Neural progenitor cell (in vitro differentiated cells): ENCODE results near the gene AP3S2. TPM values are rescaled to one million over a fixed set of nuclear protein-coding genes. Genes with fewer than 3 reads are reported as not detected.

Experiments
- DNase-seq: peaks from one replicate; pipeline ENCODE4 v3.0.0-alpha.2; 2016; ENCODE audit warnings: low spot score
- H2AFZ ChIP-seq: fragments of 200-600 bp; sonication (generic); replicated peaks from 2 replicates; pipeline ENCODE4 v1.6.1; 2016; ENCODE audit warnings: antibody characterized with exemption
- H3F3A ChIP-seq: fragments of 200-600 bp; sonication (generic); 2 replicates; pipeline ENCODE4 v1.6.1; 2016; ENCODE audit warnings: antibody characterized with exemption, low read depth
- H3K27ac ChIP-seq: fragments of 200-600 bp; sonication (generic); 2 replicates; pipeline ENCODE4 v1.5.1; 2016; ENCODE audit warnings: mild to moderate bottlenecking
- H3K27me3 ChIP-seq: fragments of 200-600 bp; sonication (generic); 2 replicates; pipeline ENCODE4 v1.6.1; 2016; ENCODE audit warnings: mild to moderate bottlenecking, moderate library complexity
- H3K36me3 ChIP-seq: fragments of 200-600 bp; sonication (generic); 2 replicates; pipeline ENCODE4 v1.5.1; 2016
- H3K4me1 ChIP-seq: fragments of 200-600 bp; sonication (generic); 2 replicates; pipeline ENCODE4 v1.6.1; 2016; ENCODE audit warnings: mixed run types
- H3K4me2 ChIP-seq: fragments of 200-600 bp; sonication (generic); 2 replicates; pipeline ENCODE4 v1.6.1; 2016
- H3K4me3 ChIP-seq: fragments of 200-600 bp; sonication (generic); 2 replicates; pipeline ENCODE4 v1.5.1; 2016
- H3K79me2 ChIP-seq: fragments of 200-600 bp; sonication (generic); 2 replicates; pipeline ENCODE4 v1.6.1; 2016; ENCODE audit warnings: low read depth
- H3K9ac ChIP-seq: fragments of 200-600 bp; sonication (generic); 2 replicates; pipeline ENCODE4 v1.6.1; 2016
- H3K9me3 ChIP-seq: fragments of 200-600 bp; sonication (generic); 2 replicates; pipeline ENCODE4 v1.5.1; 2016; ENCODE audit warnings: low read depth
- H4K20me1 ChIP-seq: fragments of 200-600 bp; sonication (generic); 2 replicates; pipeline ENCODE4 v1.6.1; 2016; ENCODE audit warnings: low read depth
- H3K27ac Mint-ChIP-seq: 3 replicates; pipeline ENCODE4 v1.8.0; 2021; ENCODE audit warnings: mixed read lengths
- H3K27me3 Mint-ChIP-seq: 2 replicates; pipeline ENCODE4 v1.8.0; 2022; ENCODE audit warnings: low read depth, mild to moderate bottlenecking, inconsistent platforms, moderate library complexity, mixed read lengths; ENCODE audit not compliant: insufficient read depth
- H3K36me3 Mint-ChIP-seq: 3 replicates; pipeline ENCODE4 v1.8.0; 2021; ENCODE audit warnings: mixed read lengths
- H3K4me1 Mint-ChIP-seq: 3 replicates; pipeline ENCODE4 v1.8.0; 2021; ENCODE audit warnings: mixed read lengths
- H3K4me3 Mint-ChIP-seq: 3 replicates; pipeline ENCODE4 v1.8.0; 2021; ENCODE audit warnings: mild to moderate bottlenecking, moderate library complexity, mixed read lengths
- H3K9me3 Mint-ChIP-seq: 3 replicates; pipeline ENCODE4 v1.8.0; 2020; ENCODE audit warnings: mixed read lengths
- CTCF ChIP-seq: fragments of 200-600 bp; sonication (generic); IDR thresholded peaks from 2 replicates; pipeline ENCODE4 v1.5.1; 2017; ENCODE audit warnings: antibody characterized with exemption, mild to moderate bottlenecking
- EZH2 ChIP-seq: fragments of 200-600 bp; sonication (generic); IDR thresholded peaks from 2 replicates; pipeline ENCODE4 v1.6.1; 2017; ENCODE audit warnings: antibody characterized with exemption, mild to moderate bottlenecking, moderate library complexity
- EZH2phosphoT487 ChIP-seq: fragments of 200-600 bp; sonication (generic); IDR thresholded peaks from 2 replicates; pipeline ENCODE4 v1.6.1; 2017; ENCODE audit warnings: antibody characterized with exemption
- total RNA-seq: library from RNA; depleted of rRNA; stranded (reverse); fragments of >200 nt; gene quantifications from 2 replicates; pipeline ENCODE4 v1.2.3, GENCODE V29; 2015; ENCODE audit warnings: low replicate concordance

Gene AP3S2
- total RNA-seq, 1 donor from 2014 or later = 75.3 TPM

- Mint-ChIP-seq H3K27ac (no peak overlapping the region), H3K27me3 (peaks cover 35% of the 10 kb centered on the region), H3K36me3 (peaks cover 2% of the 10 kb centered on the region), H3K9me3 (peaks cover 16% of the 10 kb centered on the region), H3K4me1 (no peaks in the 10 kb centered on the region), H3K4me3 (no peak overlapping the region)
- Histone ChIP-seq H2AFZ (no peak overlapping the region), H3K36me3 (no peaks in the 10 kb centered on the region), H3K9me3 (no peaks in the 10 kb centered on the region), H3K4me3 (no peak overlapping the region), H3K9ac (no peak overlapping the region), H3K27ac (no peak overlapping the region), H3K4me1 (no peaks in the 10 kb centered on the region), H3K4me2 (no peak overlapping the region), H3F3A (peaks cover 4% of the 10 kb centered on the region), H3K27me3 (peaks cover 52% of the 10 kb centered on the region), H4K20me1 (no peaks in the 10 kb centered on the region), H3K79me2 (no peaks in the 10 kb centered on the region)
- no peak for DNase-seq
- TF ChIP-seq EZH2 = no peak
- TF ChIP-seq CTCF = no peak
- no peak for TF ChIP-seq EZH2phosphoT487
These were observed 76.0 kb downstream of the AP3S2 start for GRCh38 chr15:89817701-89818280.

- H3K27me3 ChIP-seq = peaks cover 52% of the 10 kb centered on the region
- H3K4me1 ChIP-seq = no peaks in the 10 kb centered on the region
- H3F3A ChIP-seq = peaks cover 4% of the 10 kb centered on the region
- DNase-seq = no peak
- no peaks in the 10 kb centered on the region for H3K9me3 ChIP-seq
- no peak overlapping the region for H3K4me3 Mint-ChIP-seq
- H3K36me3 Mint-ChIP-seq = peaks cover 2% of the 10 kb centered on the region
- H3K36me3 ChIP-seq = no peaks in the 10 kb centered on the region
- no peaks in the 10 kb centered on the region for H3K4me1 Mint-ChIP-seq
- TF ChIP-seq EZH2 (no peak), EZH2phosphoT487 (no peak), CTCF (no peak)
- H3K9me3 Mint-ChIP-seq = peaks cover 16% of the 10 kb centered on the region
- H3K9ac ChIP-seq = no peak overlapping the region
- no peak overlapping the region for H2AFZ ChIP-seq
- H3K27me3 Mint-ChIP-seq = peaks cover 31% of the 10 kb centered on the region
- no peak overlapping the region for H3K4me2 ChIP-seq
- H3K4me3 ChIP-seq = peak overlapping the region; percentile 64
- H3K79me2 ChIP-seq = no peaks in the 10 kb centered on the region
- no peak overlapping the region for H3K27ac ChIP-seq
- no peak overlapping the region for H3K27ac Mint-ChIP-seq
- no peaks in the 10 kb centered on the region for H4K20me1 ChIP-seq
These were observed 78.0 kb downstream of the AP3S2 start for GRCh38 chr15:89815769-89816168.

- peak; percentile 33 for DNase-seq
- H3K27ac Mint-ChIP-seq = no peak overlapping the region
- peak overlapping the region; percentile 64 for H3K4me3 ChIP-seq
These were observed 79.6 kb downstream of the AP3S2 start for GRCh38 chr15:89814112-89814742.

More at GRCh38 chr15:89814112-89814742, 79.6 kb downstream of the AP3S2 start:
- TF ChIP-seq EZH2 = peak; percentile 4
- TF ChIP-seq EZH2phosphoT487 = no peak
- no peak for TF ChIP-seq CTCF
- Histone ChIP-seq H3K27me3 (peaks cover 52% of the 10 kb centered on the region), H3K79me2 (no peaks in the 10 kb centered on the region), H3F3A (peaks cover 8% of the 10 kb centered on the region), H3K9me3 (no peaks in the 10 kb centered on the region), H3K9ac (no peak overlapping the region), H4K20me1 (no peaks in the 10 kb centered on the region), H3K4me1 (peaks cover 4% of the 10 kb centered on the region), H3K27ac (no peak overlapping the region), H3K36me3 (no peaks in the 10 kb centered on the region), H3K4me2 (peak overlapping the region; percentile 77), H2AFZ (peak overlapping the region; percentile 98)
- Mint-ChIP-seq H3K4me1 (peaks cover 7% of the 10 kb centered on the region), H3K36me3 (peaks cover 2% of the 10 kb centered on the region), H3K9me3 (peaks cover 16% of the 10 kb centered on the region), H3K27me3 (peaks cover 32% of the 10 kb centered on the region), H3K4me3 (no peak overlapping the region)
